Fibroblast of villous mesenchyme (primary cell): ENCODE data around the gene NFKBIZ. TPM values are rescaled to one million over a fixed set of nuclear protein-coding genes. Genes with fewer than 3 reads are reported as not detected.

ENCODE experiments used
- DNase-seq: peaks from one replicate; pipeline ENCODE4 v3.0.0-alpha.2; 2010; ENCODE audit warnings: low read depth
- H3K4me3 ChIP-seq: 2 replicates; pipeline ENCODE4 v1.5.1; 2011; ENCODE audit warnings: low read depth, mild to moderate bottlenecking, low read length
- CTCF ChIP-seq: IDR thresholded peaks from 2 replicates; pipeline ENCODE4 v1.5.1; 2012; ENCODE audit warnings: low read depth, mild to moderate bottlenecking, low read length; ENCODE audit not compliant: insufficient read depth
- total RNA-seq: library from RNA; depleted of rRNA; stranded (reverse); fragments of >200 nt; gene quantifications from 2 replicates; pipeline ENCODE4 v1.2.3, GENCODE V29; 2012

The NFKBIZ gene
- total RNA-seq, 1 donor: 108 TPM

DNA sequence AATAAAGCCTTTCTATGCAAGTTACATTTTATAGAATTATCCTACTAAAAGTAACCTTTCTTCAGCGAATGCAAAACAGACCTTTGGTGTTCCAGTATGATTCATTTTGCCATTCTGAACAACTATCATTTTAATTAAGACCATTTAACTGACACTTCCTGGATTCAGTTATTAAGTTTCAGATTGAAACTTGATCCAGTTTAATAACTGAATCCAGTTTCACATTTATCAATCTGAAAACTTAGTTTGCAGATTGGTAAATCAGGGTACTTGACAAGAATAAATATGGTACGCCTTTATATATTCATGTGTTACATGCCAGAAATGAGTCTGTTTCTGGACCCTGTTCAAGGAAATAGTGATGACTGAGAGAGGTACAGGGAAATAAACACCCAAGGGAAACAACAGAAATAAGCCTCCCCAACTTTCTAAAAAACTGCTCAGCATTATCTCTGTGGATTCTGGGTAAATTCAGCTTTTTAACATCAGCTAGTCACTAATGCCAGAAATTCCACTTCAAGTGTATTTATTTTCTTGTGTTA, 23.3 kb upstream of the NFKBIZ start:
- no peak for DNase-seq
- TF ChIP-seq CTCF: no peak
- H3K4me3 ChIP-seq: no peak overlapping the region

DNA sequence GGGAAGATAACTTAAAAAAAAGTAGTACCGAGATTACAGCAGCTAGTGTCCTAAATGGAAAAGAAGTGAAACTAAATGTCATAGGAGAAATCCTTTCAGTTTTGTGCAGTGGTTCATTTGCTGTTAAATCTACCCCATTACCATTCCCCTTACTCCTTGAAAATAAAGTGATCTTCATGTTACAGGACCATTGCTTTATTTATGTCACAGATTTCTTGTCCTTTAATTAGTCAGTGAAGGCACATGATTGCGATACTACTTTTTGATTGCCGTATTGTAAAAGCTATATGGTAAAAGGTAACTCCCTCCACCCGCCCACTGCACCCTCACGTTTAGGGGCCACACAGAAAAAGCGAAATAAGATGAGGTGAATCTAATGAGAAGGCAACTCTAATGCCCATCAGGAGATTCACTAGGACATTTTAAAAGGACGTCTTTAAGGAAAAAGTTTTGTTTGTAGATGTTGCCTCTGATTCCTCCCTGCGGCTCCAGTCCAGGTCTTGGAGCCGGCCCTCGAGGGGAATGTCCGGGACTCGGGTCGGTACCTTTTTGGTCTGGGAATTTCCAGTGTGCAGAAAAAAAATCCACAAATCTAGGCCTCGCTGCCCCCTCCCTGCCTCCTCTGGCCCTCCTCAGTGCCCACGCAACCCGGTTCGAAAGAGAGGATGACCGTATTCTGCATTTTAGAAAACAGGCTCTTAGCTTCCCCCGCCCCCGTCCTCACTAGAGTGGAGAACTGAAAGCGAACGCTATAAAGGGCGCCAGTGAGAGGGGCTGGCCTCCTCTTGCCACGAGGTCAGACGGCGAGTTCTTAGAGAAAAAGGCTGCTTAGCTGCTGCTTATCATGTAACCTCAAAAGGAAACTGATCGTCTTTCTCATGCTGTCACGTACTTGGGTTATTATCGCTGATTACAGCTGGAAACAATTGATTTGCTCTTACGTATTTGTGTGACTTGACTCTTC, 21.8 kb upstream of the NFKBIZ start:
- no peak for TF ChIP-seq CTCF
- DNase-seq: peak; percentile 91
- H3K4me3 ChIP-seq: peak overlapping the region; percentile 64

DNA sequence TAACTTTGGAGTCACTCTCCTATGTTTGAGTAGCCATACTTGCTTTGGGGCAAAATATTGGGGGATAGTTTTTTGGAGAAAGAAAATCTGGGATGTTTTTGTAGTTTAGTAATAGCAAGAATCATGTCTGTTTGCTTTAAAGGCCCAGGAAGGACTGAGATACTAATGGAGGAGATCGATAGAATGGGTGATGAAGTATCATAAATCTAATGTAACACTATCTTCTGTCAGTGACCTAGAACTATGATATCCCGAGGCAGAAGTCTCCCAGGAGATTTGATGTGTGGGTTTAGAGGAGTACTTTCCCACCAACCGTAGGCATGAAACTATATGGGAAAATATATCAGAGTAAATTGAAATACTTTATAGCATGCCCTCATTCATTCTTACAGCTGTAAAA, 21.0 kb upstream of the NFKBIZ start:
- peak overlapping the region; percentile 64 for H3K4me3 ChIP-seq
- DNase-seq: no peak
- TF ChIP-seq CTCF: no peak

DNA sequence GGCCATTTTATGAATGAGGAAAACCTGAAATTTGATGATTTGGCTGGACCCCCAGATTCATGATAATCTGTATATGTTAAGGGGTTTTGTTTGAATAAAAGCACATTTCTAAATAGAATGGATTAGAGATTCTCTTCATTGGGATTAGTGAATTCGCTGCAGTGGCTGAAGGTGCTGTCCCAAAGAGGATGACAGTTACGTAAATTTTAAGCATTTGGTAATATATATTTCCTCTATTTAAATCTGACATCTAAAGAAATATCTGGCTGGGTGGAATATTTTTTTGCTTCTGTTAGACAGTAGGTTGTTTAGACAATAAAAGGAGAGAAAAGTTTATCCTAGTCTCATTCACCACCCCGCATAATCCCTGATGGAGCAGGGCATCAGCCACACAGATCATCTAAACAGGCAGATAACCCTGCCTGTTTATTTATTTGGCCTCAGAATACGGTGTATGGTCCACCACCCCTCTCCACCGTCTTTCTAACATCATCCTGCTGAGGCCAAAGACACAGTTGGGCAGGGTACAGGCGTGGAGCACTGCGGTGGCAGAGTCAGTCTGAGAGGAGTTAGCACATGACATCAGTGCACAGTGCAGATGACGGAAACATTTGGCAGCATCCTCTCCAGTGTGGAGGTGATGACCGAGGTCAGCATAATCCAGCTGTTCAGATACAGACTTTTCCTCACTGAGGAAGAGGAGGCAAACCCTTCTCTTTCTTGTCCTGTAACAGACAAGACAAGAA, 20.4 kb upstream of the NFKBIZ start:
- DNase-seq: peak; percentile 82
- peak overlapping the region; percentile 64 for H3K4me3 ChIP-seq
- TF ChIP-seq CTCF: no peak

- no peak for TF ChIP-seq CTCF
- no peak for DNase-seq
- H3K4me3 ChIP-seq: no peak overlapping the region
These were observed 19.9 kb upstream of the NFKBIZ start for GRCh38 chr3:101829437-101829830.

- DNase-seq: no peak
- no peak for TF ChIP-seq CTCF
- no peak overlapping the region for H3K4me3 ChIP-seq
These were observed 19.4 kb upstream of the NFKBIZ start for GRCh38 chr3:101829874-101830273.
